ENCODE data around the gene CSTF1. TPM values are rescaled to one million over a fixed set of nuclear protein-coding genes. Genes with fewer than 3 reads are reported as not detected.
A peak's percentile ranks its signal among the peaks of the same experiment; 100 is the strongest.

Gene CSTF1
- total and polyA plus RNA-seq, 2 of the 4 experiments (the other 2 are of a cell fraction) = 48.8 to 105 TPM

DNA sequence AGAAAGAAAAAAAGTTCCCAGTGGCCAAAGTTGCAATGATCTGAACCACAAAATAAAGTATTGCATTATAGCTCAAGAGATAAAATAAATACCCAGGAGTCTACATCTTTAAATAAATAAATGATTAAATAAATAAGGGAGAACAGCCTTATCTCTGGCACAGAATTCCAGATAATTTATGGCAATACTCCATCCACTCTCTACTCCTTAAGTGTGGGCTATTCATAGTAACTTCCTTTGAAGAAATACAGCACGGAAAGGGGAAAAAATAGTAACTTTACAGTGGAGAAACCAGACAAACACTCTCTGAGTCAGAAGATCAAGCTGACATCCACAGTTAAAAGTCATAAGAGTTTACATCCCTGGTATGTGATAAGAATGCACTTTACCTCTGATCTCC lies 12.1 kb upstream of the CSTF1 start:
- Histone ChIP-seq H3K23ac (ENCODE audit: low read depth, low read length) (no peak overlapping the region), H4K91ac (ENCODE audit: insufficient read depth, low read depth, low read length) (no peak overlapping the region), H3K14ac (replicated peaks; ENCODE audit: low read depth, low read length) (no peak overlapping the region), H2AK5ac (ENCODE audit: low read depth, low read length) (no peak overlapping the region), H4K8ac (ENCODE audit: low read depth in 2 of 2, low read length in 2 of 2) (no peak overlapping the region), H2AFZ (replicated peaks; ENCODE audit: low read length, poor library complexity) (no peak overlapping the region), H2BK15ac (ENCODE audit: low read depth, low read length) (no peak overlapping the region), H3K9me1 (ENCODE audit: insufficient read depth, low read length) (peaks cover 8% of the 10 kb centered on the region; the same call in 1 of the 2 replicates), H3K9ac (ENCODE audit: low read depth, low read length) (no peak overlapping the region), H3K27ac (ENCODE audit: insufficient read depth, low read length) (no peak overlapping the region), H4K5ac (ENCODE audit: low read depth, low read length) (no peak overlapping the region), H3K36me3 (ENCODE audit: control insufficient read depth, insufficient read depth, low read length) (peaks cover 14% of the 10 kb centered on the region), H2BK5ac (ENCODE audit: low read depth, low read length, poor library complexity, severe bottlenecking) (peak overlapping the region; percentile 53), H3K4me2 (ENCODE audit: low read depth, low read length) (no peak overlapping the region), H3K18ac (ENCODE audit: low read depth, low read length) (no peak overlapping the region), H3K9me3 (ENCODE audit: control insufficient read depth, insufficient read depth, low read length) (no peaks in the 10 kb centered on the region), H2BK120ac (ENCODE audit: low read depth, low read length) (no peak overlapping the region), H3K27me3 (ENCODE audit: control insufficient read depth, insufficient read depth, low read length) (no peaks in the 10 kb centered on the region), H2AK9ac (replicated peaks; ENCODE audit: low read depth, low read length, poor library complexity) (no peak overlapping the region), H3K56ac (ENCODE audit: extremely low read depth, insufficient read depth, low read length) (no peak overlapping the region), H2BK20ac (ENCODE audit: low read depth, low read length) (no peak overlapping the region), H4K20me1 (ENCODE audit: insufficient read depth, low read length) (no peaks in the 10 kb centered on the region; the same call in none of the 2 replicates), H3K4me1 (ENCODE audit: control insufficient read depth, insufficient read depth, low read length) (peaks cover 2% of the 10 kb centered on the region), H3K79me1 (ENCODE audit: low read depth in 1 of 2, low read length in 2 of 2) (peaks cover 54 to 59% of the 10 kb centered on the region in 2 experiments), H3K4ac (ENCODE audit: low read depth, low read length) (no peak overlapping the region), H3K4me3 (ENCODE audit: insufficient read depth, low read depth, low read length) (no peak overlapping the region)
- DNase-seq = peak; percentile 88
- BruUV-seq (replicated peaks) = no TSS peak
- dilution Hi-C loops (cut with HindIII; ENCODE audit: low sequenced_read_pairs, unreplicated experiment) (no loop called here), in situ Hi-C loops (cut with MboI; ENCODE audit: low sequenced_read_pairs) (loop anchor here (25.0 kb wide), 1 partner anchor 982 kb away; the partner anchor contains the start of gene RAE1), intact Hi-C loops (cut with micrococcal nuclease) (no loop called here)
- ChIA-PET POLR2A (ENCODE audit: unreplicated experiment) (no interaction called here), CTCF (interaction anchor here (0.6 kb wide), 1 partner anchor 60 kb away, joined by 5 read pairs; no protein-coding TSS in a partner anchor)
- ATAC-seq (ENCODE audit: low read depth) = peak; percentile 84
- no peak for TF ChIP-seq BHLHE40 (IDR thresholded peaks at IDR 0.05; ENCODE audit: low read depth, low read length)
- TF ChIP-seq CHD1 (IDR thresholded peaks at IDR 0.05; ENCODE audit: low read depth, low read length) = no peak
- TF ChIP-seq, protein P1, sequence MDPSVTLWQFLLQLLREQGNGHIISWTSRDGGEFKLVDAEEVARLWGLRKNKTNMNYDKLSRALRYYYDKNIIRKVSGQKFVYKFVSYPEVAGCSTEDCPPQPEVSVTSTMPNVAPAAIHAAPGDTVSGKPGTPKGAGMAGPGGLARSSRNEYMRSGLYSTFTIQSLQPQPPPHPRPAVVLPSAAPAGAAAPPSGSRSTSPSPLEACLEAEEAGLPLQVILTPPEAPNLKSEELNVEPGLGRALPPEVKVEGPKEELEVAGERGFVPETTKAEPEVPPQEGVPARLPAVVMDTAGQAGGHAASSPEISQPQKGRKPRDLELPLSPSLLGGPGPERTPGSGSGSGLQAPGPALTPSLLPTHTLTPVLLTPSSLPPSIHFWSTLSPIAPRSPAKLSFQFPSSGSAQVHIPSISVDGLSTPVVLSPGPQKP (IDR thresholded peaks at IDR 0.05; ENCODE audit: borderline replicate concordance, low read depth, low read length) = no peak
- 0 out of 2 replicates have a peak, but pooled peaks have one; percentile 8 for TF ChIP-seq FOS (IDR thresholded peaks at IDR 0.05; ENCODE audit: low read depth, low read length)
- TF ChIP-seq MXI1 (IDR thresholded peaks at IDR 0.05; ENCODE audit: borderline replicate concordance, low read depth, low read length) = no peak
- peak; percentile 32; the same call in 1 of the 2 replicates for TF ChIP-seq CEBPB (IDR thresholded peaks at IDR 0.05; ENCODE audit: low read depth, low read length)
- no peak for TF ChIP-seq MAZ (IDR thresholded peaks at IDR 0.05; ENCODE audit: borderline replicate concordance, low read depth, low read length)
- no peak for TF ChIP-seq SMC3 (IDR thresholded peaks at IDR 0.05; ENCODE audit: low read depth, low read length)
- no CpG with 5 or more reads among the region's 1 CpG for WGBS, 2 experiments (ENCODE audit: extremely low coverage in 2 of 2, insufficient read length in 1 of 2)
